Endothelial cell of umbilical vein (primary cell): ENCODE results near the gene NAA60. TPM values are rescaled to one million over a fixed set of nuclear protein-coding genes. Genes with fewer than 3 reads are reported as not detected.

Experiments used
- BruUV-seq: library from RNA; stranded (reverse); fragments of 400-500 nt; replicated peaks from 2 replicates; lab custom pipeline; 2021; lab: Mats Ljungman, UMichigan
- CTCF ChIA-PET: fragments of 300-600, 350-600 bp; sonication (Branson Sonifier 250); formaldehyde crosslinking; loops from one replicate; lab custom pipeline; 2021; ENCODE audit warnings: antibody characterized with exemption, inconsistent platforms; lab: Charles Lee
- POLR2A ChIA-PET: fragments of 300-600, 350-600 bp; sonication (Branson Sonifier 250); formaldehyde crosslinking; loops from one replicate; lab custom pipeline; 2021; ENCODE audit warnings: antibody characterized with exemption, inconsistent platforms; lab: Charles Lee
- DNase-seq: peaks from one replicate; pipeline ENCODE4 v3.0.0-alpha.2; 2011; ENCODE audit warnings: low read depth, low spot score
- FAIRE-seq: peaks from 2 replicates; lab custom pipeline; 2011; peaks lifted over from hg19 to GRCh38; lab: Jason Lieb, UNC
- H2AFZ ChIP-seq: 2 replicates; pipeline ENCODE4 v1.6.0; 2012; ENCODE audit warnings: low read depth, low read length, control low read depth, inconsistent platforms
- H3K27ac ChIP-seq: 2 replicates; pipeline ENCODE4 v1.5.1; 2011; ENCODE audit warnings: low read depth, mild to moderate bottlenecking, control low read depth, low read length, moderate library complexity; ENCODE audit not compliant: insufficient read depth
- H3K27me3 ChIP-seq, 2 experiments: 2 replicates each; pipeline versions ENCODE4 v1.6.0 to v1.6.1; 2011; ENCODE audit warnings: low read length in 2 of 2, mixed read lengths in 1 of 2; ENCODE audit not compliant: control insufficient read depth in 2 of 2, insufficient read depth in 2 of 2
- H3K36me3 ChIP-seq, 2 experiments: 2 replicates in 1 of 2; 3 replicates in 1 of 2; pipeline ENCODE4 v1.5.1; 2011; ENCODE audit warnings: low read length in 2 of 2, mild to moderate bottlenecking in 1 of 2, moderate library complexity in 1 of 2; ENCODE audit not compliant: control insufficient read depth in 2 of 2, insufficient read depth in 2 of 2; ENCODE audit errors: extremely low read depth in 1 of 2
- H3K4me1 ChIP-seq: 3 replicates; pipeline ENCODE4 v1.5.1; 2011; ENCODE audit warnings: mild to moderate bottlenecking, low read length; ENCODE audit not compliant: control insufficient read depth, insufficient read depth; ENCODE audit errors: extremely low read depth
- H3K4me2 ChIP-seq: 2 replicates; pipeline ENCODE4 v1.6.1; 2011; ENCODE audit warnings: low read length, control low read depth, mixed read lengths; ENCODE audit not compliant: insufficient read depth
- H3K4me3 ChIP-seq, 3 experiments: fragments of 200-600 bp in 1 of 3; sonication (generic), shearing (Covaris generic) in 1 of 3; replicated peaks in 1 of 3; 2 replicates each; pipeline ENCODE4 v1.5.1; 2011 to 2016; ENCODE audit warnings: control low read depth in 3 of 3, low read length in 3 of 3, mild to moderate bottlenecking in 2 of 3, inconsistent platforms in 1 of 3, low read depth in 1 of 3, moderate library complexity in 1 of 3; ENCODE audit not compliant: insufficient read depth in 1 of 3
- H3K79me2 ChIP-seq: 2 replicates; pipeline ENCODE4 v1.6.0; 2012; ENCODE audit warnings: low read length, inconsistent platforms; ENCODE audit not compliant: control insufficient read depth, insufficient read depth
- H3K9ac ChIP-seq: replicated peaks from 2 replicates; pipeline ENCODE3; 2011; ENCODE audit warnings: low read length, control low read depth; ENCODE audit not compliant: insufficient read depth; ENCODE audit errors: extremely low read depth
- H3K9me1 ChIP-seq: replicated peaks from 3 replicates; pipeline ENCODE4 v1.6.0; 2011; ENCODE audit warnings: mild to moderate bottlenecking, low read length; ENCODE audit not compliant: control insufficient read depth, insufficient read depth; ENCODE audit errors: extremely low read depth
- H3K9me3 ChIP-seq: replicated peaks from 2 replicates; pipeline ENCODE4 v1.5.1; 2012; ENCODE audit warnings: low read length, inconsistent platforms; ENCODE audit not compliant: control insufficient read depth, insufficient read depth
- H4K20me1 ChIP-seq: replicated peaks from 2 replicates; pipeline ENCODE3; 2011; ENCODE audit warnings: mild to moderate bottlenecking, low read length; ENCODE audit not compliant: control insufficient read depth, insufficient read depth; ENCODE audit errors: extremely low read depth
- EZH2 ChIP-seq: IDR thresholded peaks from 2 replicates; pipeline ENCODE4 v1.6.1; 2012; ENCODE audit warnings: borderline replicate concordance, low read depth, mild to moderate bottlenecking, moderate library complexity, low read length, inconsistent platforms; ENCODE audit not compliant: severe bottlenecking
- FOS ChIP-seq: IDR thresholded peaks from 2 replicates; pipeline ENCODE4 v1.6.1; 2011; ENCODE audit warnings: mild to moderate bottlenecking, low read length, moderate library complexity, borderline replicate concordance; ENCODE audit not compliant: insufficient read depth
- GATA2 ChIP-seq: IDR thresholded peaks from 2 replicates; pipeline ENCODE4 v1.7.0; 2011; ENCODE audit warnings: low read depth, mild to moderate bottlenecking, moderate library complexity, mixed read lengths, low read length; ENCODE audit not compliant: insufficient read length, insufficient read depth
- JUN ChIP-seq: IDR thresholded peaks from 2 replicates; pipeline ENCODE4 v1.6.1; 2011; ENCODE audit warnings: borderline replicate concordance, low read depth; ENCODE audit not compliant: insufficient read length, insufficient read depth
- MYC ChIP-seq: IDR thresholded peaks from one replicate; pipeline ENCODE4 v1.6.1; 2011; ENCODE audit warnings: mild to moderate bottlenecking, low read depth, low read length
- POLR2A ChIP-seq: IDR thresholded peaks from 2 replicates; pipeline ENCODE4 v1.6.1; 2012; ENCODE audit warnings: low read depth, mild to moderate bottlenecking, control low read depth, low read length
- POLR2AphosphoS5 ChIP-seq: IDR thresholded peaks from 2 replicates; pipeline ENCODE4 v1.6.1; 2012; ENCODE audit warnings: low read depth, mild to moderate bottlenecking, control low read depth, low read length, moderate library complexity; ENCODE audit not compliant: insufficient read depth
- dilution Hi-C: fragments of 300-500 bp; cut with MboI; formaldehyde crosslinking; loops from one replicate; pipeline ENCODE4 v1.15.0; 2019; ENCODE audit warnings: low sequenced_read_pairs; ENCODE audit not compliant: extremely low pct_ligation_motif_present
- intact Hi-C: fragments of 100-400 bp; cut with micrococcal nuclease; formaldehyde crosslinking; loops from one replicate; pipeline ENCODE4 v1.10.0; 2022
- polyA plus RNA-seq, 4 experiments: library from polyadenylated mRNA; depleted of rRNA in 3 of 4; stranded (reverse) in 3 of 4; unstranded in 1 of 4; fragments of >200 nt; gene quantifications; 2 replicates each; pipeline versions ENCODE4 v1.2.1 to v1.2.3, GENCODE V29; 2011 to 2012; ENCODE audit warnings: missing spikeins in 1 of 4
- total RNA-seq: library from RNA; stranded (reverse); gene quantifications from 2 replicates; pipeline ENCODE4 v1.2.3, GENCODE V29; 2021
- TF ChIP-seq, protein P1 (sequence below): IDR thresholded peaks from 2 replicates; pipeline ENCODE4 v1.6.1; 2011; ENCODE audit not compliant: insufficient read depth, insufficient read length
- TF ChIP-seq, protein P2 (sequence below), 2 donors: IDR thresholded peaks; 1 replicate in 1 of 2; 2 replicates in 1 of 2; pipeline ENCODE4 v1.5.1; 2011; ENCODE audit warnings: low read length in 2 of 2, mild to moderate bottlenecking in 2 of 2, moderate library complexity in 2 of 2, control low read depth in 1 of 2, inconsistent platforms in 1 of 2, low read depth in 1 of 2; ENCODE audit not compliant: insufficient read depth in 1 of 2; ENCODE audit errors: extremely low read depth in 1 of 2

The NAA60 gene
- total and polyA plus RNA-seq, 2 donors (not counting 3 experiments of a cell fraction or from before 2014, with no cell fraction given) = 22.1 to 42.9 TPM

- ChIA-PET CTCF (no interaction called here), POLR2A (no interaction called here)
- BruUV-seq = no TSS peak
- Histone ChIP-seq H3K4me3 (no peak overlapping the region), H3K9me1 (no peaks in the 10 kb centered on the region), H3K9me3 (no peaks in the 10 kb centered on the region), H4K20me1 (no peaks in the 10 kb centered on the region), H3K27me3 (no peaks in the 10 kb centered on the region), H3K36me3 (peaks cover 2 to 13% of the 10 kb centered on the region in 2 experiments), H3K9ac (no peak overlapping the region), H3K4me2 (no peak overlapping the region), H3K4me1 (no peaks in the 10 kb centered on the region), H2AFZ (no peak overlapping the region), H3K79me2 (peaks cover 43% of the 10 kb centered on the region), H3K27ac (no peak overlapping the region)
- intact Hi-C loops (no loop called here), dilution Hi-C loops (no loop called here)
- no peak for DNase-seq
- TF ChIP-seq, protein P1, sequence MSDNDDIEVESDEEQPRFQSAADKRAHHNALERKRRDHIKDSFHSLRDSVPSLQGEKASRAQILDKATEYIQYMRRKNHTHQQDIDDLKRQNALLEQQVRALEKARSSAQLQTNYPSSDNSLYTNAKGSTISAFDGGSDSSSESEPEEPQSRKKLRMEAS = no peak
- no peak for TF ChIP-seq POLR2AphosphoS5
- no peak for TF ChIP-seq POLR2A
- TF ChIP-seq EZH2 = no peak
- TF ChIP-seq, protein P2, sequence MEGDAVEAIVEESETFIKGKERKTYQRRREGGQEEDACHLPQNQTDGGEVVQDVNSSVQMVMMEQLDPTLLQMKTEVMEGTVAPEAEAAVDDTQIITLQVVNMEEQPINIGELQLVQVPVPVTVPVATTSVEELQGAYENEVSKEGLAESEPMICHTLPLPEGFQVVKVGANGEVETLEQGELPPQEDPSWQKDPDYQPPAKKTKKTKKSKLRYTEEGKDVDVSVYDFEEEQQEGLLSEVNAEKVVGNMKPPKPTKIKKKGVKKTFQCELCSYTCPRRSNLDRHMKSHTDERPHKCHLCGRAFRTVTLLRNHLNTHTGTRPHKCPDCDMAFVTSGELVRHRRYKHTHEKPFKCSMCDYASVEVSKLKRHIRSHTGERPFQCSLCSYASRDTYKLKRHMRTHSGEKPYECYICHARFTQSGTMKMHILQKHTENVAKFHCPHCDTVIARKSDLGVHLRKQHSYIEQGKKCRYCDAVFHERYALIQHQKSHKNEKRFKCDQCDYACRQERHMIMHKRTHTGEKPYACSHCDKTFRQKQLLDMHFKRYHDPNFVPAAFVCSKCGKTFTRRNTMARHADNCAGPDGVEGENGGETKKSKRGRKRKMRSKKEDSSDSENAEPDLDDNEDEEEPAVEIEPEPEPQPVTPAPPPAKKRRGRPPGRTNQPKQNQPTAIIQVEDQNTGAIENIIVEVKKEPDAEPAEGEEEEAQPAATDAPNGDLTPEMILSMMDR (IDR thresholded peaks at IDR 0.05; ENCODE audit: extremely low read depth in 1 of 2, insufficient read depth in 1 of 2, low read depth in 1 of 2, low read length in 2 of 2) = no peak
- TF ChIP-seq FOS = no peak
- TF ChIP-seq JUN = no peak
- TF ChIP-seq GATA2 = no peak
- no peak for TF ChIP-seq MYC
- no peak for FAIRE-seq
Measured at GRCh38 chr16:3476409-3476808, 32.9 kb downstream of the NAA60 start.
